Measurements from ENCODE around the gene NPB.

NPB gene

DNA sequence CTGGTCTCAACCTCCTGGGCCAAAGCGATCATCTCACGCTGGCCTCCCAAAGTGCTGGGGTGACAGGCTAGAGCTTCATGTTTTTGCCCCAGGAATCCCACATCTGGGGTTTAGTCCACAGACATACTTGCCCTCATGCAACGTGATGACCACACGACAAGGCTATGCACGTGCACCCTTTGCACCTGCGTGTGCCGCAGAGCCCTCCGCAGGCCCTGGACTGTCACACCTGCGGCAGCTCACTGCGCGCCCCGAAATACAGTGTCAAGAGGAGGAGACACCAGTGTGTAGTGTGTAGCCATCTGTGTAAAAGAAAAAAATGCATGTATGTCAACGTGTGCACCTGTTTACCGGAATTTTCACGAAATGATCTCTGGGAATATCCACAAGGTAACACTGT, 48.5 kb downstream of the NPB start (continued):
- TF ChIP-seq ZNF394 (tag by site-specific recombination; IDR thresholded peaks at IDR 0.05; ENCODE audit: borderline replicate concordance), result no peak

DNA sequence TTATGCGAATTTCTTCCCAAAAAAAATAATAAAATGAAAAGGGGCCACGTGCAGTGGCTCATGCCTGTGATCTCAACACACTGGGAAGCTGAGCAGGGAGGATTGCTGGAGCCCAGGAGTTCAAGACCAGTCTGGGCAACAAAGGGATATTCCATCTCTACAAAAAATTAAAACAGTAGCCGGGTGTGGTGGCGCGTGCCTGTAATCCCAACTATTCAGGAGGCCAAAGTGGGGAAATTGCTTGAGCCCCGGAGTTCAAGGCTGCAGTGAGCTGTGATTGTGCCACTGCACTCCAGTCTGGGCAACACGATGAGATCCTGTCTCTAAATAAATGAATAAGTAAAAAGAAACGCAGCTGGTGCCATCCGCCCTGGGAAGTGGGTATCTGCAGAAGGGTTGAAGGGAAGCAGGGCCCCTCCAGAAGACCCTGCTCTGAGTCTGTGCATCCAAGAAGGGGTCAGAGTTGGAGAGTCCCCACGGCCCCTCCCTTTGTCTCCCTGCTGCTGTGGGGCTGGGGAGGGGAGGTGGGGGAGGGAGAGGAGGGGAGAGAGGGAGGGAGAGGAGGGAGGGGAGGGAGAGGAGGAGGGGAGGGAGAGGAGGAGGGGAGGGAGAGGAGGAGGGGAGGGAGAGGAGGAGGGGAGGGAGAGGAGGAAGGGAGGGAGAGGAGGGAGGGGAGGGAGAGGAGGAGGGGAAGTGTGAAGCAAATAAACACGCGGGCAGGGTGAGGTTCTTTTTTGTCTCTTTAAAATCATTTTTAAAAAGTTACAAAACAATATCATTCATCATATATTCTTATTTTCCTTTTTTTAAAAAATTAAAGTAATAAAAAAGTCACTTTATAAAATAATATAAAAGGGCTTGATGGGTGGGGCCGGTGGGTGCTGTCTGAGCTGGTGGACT, 50.0 kb downstream of the NPB start:
- Histone ChIP-seq H3K9me3 (ENCODE audit: control insufficient read depth, insufficient read depth, low read depth, low read length) (no peaks in the 10 kb centered on the region), H3K4me3 (ENCODE audit: low read depth, low read length) (no peak overlapping the region), H3K36me3 (ENCODE audit: control insufficient read depth in 2 of 2, insufficient read depth in 1 of 2, low read length in 2 of 2) (no peaks in the 10 kb centered on the region), H3K27ac (ENCODE audit: extremely low read depth, low read depth, low read length) (no peak overlapping the region), H3K4me1 (ENCODE audit: control insufficient read depth, insufficient read depth, low read length) (no peaks in the 10 kb centered on the region)
- ChIA-PET POLR2A (interaction anchor here (1.6 kb wide), 1 partner anchor 14 kb away, joined by 4 read pairs; no protein-coding TSS in a partner anchor), CTCF (interaction anchor here (0.6 to 0.9 kb wide), 4 partner anchors 18 to 82 kb away, joined by 3 read pairs; partner anchors contain the start of gene CENPX)
- TF ChIP-seq ZNF777 (tag by site-specific recombination; IDR thresholded peaks at IDR 0.05; ENCODE audit: borderline replicate concordance), result no peak
- TF ChIP-seq, protein P1, sequence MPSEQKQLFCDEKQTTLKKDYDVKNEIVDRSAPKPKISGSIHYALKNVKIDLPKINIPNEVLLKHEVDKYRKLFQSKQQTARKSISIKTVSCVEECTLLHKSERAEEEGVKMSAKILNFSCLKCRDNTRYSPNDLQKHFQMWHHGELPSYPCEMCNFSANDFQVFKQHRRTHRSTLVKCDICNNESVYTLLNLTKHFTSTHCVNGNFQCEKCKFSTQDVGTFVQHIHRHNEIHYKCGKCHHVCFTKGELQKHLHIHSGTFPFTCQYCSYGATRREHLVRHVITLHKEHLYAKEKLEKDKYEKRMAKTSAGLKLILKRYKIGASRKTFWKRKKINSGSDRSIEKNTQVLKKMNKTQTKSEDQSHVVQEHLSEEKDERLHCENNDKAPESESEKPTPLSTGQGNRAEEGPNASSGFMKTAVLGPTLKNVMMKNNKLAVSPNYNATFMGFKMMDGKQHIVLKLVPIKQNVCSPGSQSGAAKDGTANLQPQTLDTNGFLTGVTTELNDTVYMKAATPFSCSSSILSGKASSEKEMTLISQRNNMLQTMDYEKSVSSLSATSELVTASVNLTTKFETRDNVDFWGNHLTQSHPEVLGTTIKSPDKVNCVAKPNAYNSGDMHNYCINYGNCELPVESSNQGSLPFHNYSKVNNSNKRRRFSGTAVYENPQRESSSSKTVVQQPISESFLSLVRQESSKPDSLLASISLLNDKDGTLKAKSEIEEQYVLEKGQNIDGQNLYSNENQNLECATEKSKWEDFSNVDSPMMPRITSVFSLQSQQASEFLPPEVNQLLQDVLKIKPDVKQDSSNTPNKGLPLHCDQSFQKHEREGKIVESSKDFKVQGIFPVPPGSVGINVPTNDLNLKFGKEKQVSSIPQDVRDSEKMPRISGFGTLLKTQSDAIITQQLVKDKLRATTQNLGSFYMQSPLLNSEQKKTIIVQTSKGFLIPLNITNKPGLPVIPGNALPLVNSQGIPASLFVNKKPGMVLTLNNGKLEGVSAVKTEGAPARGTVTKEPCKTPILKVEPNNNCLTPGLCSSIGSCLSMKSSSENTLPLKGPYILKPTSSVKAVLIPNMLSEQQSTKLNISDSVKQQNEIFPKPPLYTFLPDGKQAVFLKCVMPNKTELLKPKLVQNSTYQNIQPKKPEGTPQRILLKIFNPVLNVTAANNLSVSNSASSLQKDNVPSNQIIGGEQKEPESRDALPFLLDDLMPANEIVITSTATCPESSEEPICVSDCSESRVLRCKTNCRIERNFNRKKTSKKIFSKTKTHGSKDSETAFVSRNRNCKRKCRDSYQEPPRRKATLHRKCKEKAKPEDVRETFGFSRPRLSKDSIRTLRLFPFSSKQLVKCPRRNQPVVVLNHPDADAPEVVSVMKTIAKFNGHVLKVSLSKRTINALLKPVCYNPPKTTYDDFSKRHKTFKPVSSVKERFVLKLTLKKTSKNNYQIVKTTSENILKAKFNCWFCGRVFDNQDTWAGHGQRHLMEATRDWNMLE (tag by site-specific recombination; conservative IDR thresholded peaks at IDR 0.05; ENCODE audit: low read depth), result no peak
- TF ChIP-seq ZEB2 (tag by site-specific recombination; IDR thresholded peaks at IDR 0.05), result no peak
- no peak for TF ChIP-seq HOXC10 (CRISPR knock-in tag; IDR thresholded peaks at IDR 0.05)
- TF ChIP-seq ZNF561 (tag by site-specific recombination; IDR thresholded peaks at IDR 0.05; ENCODE audit: borderline replicate concordance), result no peak
- TF ChIP-seq ZNF2 (tag by site-specific recombination; IDR thresholded peaks at IDR 0.05), result no peak
- no peak for TF ChIP-seq ZNF747 (tag by site-specific recombination; IDR thresholded peaks at IDR 0.05)
- TF ChIP-seq ZFP69B (tag by site-specific recombination; IDR thresholded peaks at IDR 0.05), result no peak
- TF ChIP-seq, protein P2, sequence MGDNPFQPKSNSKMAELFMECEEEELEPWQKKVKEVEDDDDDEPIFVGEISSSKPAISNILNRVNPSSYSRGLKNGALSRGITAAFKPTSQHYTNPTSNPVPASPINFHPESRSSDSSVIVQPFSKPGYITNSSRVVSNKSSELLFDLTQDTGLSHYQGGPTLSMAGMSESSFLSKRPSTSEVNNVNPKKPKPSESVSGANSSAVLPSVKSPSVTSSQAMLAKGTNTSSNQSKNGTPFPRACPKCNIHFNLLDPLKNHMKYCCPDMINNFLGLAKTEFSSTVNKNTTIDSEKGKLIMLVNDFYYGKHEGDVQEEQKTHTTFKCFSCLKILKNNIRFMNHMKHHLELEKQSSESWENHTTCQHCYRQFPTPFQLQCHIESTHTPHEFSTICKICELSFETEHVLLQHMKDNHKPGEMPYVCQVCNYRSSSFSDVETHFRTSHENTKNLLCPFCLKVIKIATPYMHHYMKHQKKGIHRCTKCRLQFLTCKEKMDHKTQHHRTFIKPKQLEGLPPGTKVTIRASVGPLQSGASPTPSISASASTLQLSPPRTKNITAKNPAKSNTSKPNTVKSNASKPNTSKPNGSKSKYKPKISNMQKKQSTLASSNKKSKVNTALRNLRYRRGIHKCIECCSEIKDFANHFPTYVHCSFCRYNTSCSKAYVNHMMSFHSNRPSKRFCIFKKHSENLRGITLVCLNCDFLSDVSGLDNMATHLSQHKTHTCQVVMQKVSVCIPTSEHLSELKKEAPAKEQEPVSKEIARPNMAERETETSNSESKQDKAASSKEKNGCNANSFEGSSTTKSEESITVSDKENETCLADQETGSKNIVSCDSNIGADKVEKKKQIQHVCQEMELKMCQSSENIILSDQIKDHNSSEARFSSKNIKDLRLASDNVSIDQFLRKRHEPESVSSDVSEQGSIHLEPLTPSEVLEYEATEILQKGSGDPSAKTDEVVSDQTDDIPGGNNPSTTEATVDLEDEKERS (tag by site-specific recombination; IDR thresholded peaks at IDR 0.05), result no peak
